ENCODE measurements around the gene PPY. TPM values are rescaled to one million over a fixed set of nuclear protein-coding genes. Genes with fewer than 3 reads are reported as not detected.
A peak's percentile ranks its signal among the peaks of the same experiment; 100 is the strongest.
"Not testable (repeated sequence)": the region's sequence is repeated elsewhere in the genome, so short reads cannot be mapped to it uniquely, and the experiment has no call there.

Gene PPY
- total RNA-seq, 1 donor from 2014 or later: not detected

DNA sequence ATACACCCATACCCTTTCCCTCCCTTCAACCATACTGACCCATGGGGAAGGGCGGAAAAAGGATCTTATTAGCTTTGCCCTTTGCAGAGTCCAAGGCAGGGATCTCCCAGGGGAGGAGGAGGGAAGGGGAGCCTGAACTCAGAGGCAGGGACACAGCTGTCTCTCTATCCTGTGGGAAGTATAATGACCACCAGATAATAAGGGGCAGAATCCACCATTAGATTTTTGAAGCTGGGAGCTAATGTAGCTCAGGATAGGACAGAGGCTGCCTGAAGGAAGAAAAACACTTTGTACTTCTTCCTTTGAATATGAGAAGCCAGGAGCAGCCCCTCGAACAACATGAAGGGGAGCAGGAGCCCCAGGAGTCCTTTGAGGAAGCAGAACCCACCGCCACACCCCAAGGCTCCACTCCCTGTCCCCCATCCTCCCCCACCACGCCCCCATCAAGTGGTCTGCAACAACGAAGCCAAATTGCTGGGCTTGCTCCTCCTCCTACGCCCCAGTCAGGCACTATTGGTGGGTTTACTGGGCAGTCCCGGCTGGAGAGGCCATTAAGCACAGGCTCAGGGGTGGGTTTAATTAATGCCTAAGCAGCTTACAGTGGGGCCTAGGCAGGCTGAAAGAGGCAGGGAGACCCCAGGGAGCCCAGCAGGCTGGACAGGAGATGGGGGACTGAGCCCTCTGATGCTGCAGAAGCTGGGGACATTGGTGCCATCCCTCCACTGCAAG is 40.3 kb downstream of the PPY start:
- no peak for DNase-seq

GRCh38 chr17:43900858-43901754 is 41.2 kb downstream of the PPY start:
- no peak for DNase-seq

DNA sequence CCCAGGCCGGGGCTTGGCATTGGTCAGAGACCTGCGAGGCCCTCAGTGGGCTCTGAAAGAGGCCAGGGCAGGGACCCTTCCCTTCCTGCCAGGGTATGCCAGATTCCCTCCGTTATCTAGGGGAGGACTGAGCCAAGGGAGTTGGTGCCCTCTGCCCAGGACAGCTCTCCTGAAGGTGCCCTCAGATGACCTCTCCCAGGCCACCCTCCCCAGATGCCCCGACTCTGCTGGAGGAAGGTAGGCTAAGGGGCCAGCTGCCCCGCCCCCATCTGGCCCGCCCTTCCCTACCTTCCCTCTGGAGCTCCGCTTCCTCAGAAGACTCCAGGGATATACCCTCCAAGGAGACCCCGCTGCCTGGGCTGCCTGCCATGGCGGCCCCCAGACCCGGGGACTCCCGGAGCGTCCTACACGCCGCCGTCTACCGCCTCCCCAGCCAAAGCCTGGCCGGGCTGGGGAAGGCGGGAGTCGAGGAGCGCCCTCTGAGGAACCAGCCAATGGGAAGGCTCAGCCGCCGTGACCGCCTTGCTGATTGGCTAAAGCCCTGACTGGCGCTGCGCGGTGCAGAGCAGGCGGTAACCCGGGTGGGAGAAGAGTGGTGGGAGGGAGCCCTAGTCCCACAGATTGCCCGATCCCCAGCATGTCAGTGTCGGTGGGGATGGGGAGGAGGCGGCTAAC is 42.0 kb downstream of the PPY start:
- DNase-seq: peak; percentile 89

DNA sequence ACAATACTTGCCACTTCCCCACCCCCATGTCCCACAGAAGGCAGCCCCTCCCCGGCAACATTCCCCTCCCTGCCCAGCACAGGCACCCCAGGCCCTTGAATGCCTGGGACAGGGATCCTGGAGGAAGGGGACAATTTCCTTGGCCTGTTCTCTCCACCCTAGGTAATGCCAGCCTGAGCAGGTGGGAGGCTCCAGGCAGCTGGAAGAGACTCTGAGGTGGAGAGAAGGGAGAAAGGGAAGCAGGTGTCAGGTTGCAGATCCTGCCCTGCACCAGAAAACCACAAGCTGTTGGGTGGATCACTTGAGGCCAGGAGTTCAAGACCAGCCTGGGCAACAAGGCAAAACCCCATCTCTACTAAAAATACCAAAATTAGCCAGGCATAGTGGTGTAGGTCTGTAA is 43.8 kb downstream of the PPY start:
- DNase-seq: no peak

DNA sequence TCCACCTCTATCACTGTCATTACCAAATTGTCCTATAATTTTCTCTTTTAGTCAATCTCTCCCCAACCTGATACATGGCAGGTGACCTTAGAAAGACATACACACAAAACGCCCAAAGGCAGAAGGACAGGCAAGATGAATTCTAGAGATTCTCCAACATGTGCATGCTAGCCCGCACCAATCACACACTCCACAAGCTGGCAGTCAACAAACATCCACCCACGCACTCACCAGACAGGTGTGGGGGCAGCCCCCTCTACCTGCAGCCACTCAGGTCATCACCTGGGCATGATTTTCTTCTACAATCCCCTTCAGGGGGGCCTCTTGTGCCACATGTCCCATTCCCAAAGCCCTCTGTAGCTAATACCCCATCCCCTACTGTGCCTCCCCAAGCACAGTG is 44.4 kb downstream of the PPY start:
- DNase-seq: no peak

DNA sequence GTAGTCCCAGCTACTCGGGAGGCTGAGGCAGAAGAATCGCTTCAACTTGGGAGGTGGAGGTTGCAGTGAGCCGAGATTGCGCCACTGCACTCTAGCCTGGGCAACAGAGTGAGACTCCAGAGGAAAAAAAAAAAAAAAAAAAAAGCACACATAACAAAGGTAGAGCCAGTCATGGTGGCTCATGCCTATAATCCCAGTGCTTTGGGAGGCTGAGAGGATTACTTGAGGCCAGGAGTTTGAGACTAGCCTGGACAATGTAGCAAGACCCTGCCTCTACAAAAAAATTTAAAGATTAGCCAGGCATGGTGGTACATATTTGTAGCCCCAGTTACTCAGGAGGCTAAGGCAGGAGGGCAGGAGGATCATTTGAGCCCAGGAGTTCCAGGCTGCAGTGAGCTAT is 47.8 kb downstream of the PPY start:
- DNase-seq: not testable (repeated sequence)

GRCh38 chr17:43892647-43892952 is 49.7 kb downstream of the PPY start:
- no peak for DNase-seq

- DNase-seq: no peak
Observed at GRCh38 chr17:43891851-43892646, 50.2 kb downstream of the PPY start.

Other genes with a start within 250 kb of the PPY start
- 0.05 TPM in 1 of 2 replicates, not detected in the other for gene SOST, start 183.7 kb downstream of the PPY start, total RNA-seq
- 73.0 and 73.5 TPM in 2 replicates for gene DUSP3, start 163.5 kb downstream of the PPY start, total RNA-seq
- gene CFAP97D1, start 162.0 kb downstream of the PPY start, total RNA-seq: not detected in 2 replicates
- gene MPP3, start 109.3 kb downstream of the PPY start, total RNA-seq: 3.0 and 4.9 TPM in 2 replicates
- gene CD300LG, start 95.3 kb downstream of the PPY start, total RNA-seq: 0.05 and 0.34 TPM in 2 replicates
- 0.34 and 0.84 TPM in 2 replicates for gene MPP2, start 34.9 kb downstream of the PPY start, total RNA-seq
- not detected in 2 replicates for gene PYY, start 11.5 kb upstream of the PPY start, total RNA-seq
- 6.8 and 10.0 TPM in 2 replicates for gene NAGS, start 62.1 kb upstream of the PPY start, total RNA-seq
- 85.2 and 117 TPM in 2 replicates for gene TMEM101, start 72.5 kb upstream of the PPY start, total RNA-seq
- 21.8 and 32.0 TPM in 2 replicates for gene LSM12, start 124.2 kb upstream of the PPY start, total RNA-seq
- gene G6PC3, start 128.3 kb upstream of the PPY start, total RNA-seq: 14.3 and 35.1 TPM in 2 replicates
- gene HDAC5, start 181.2 kb upstream of the PPY start, total RNA-seq: 50.3 and 52.1 TPM in 2 replicates
- gene HROB, start 199.5 kb upstream of the PPY start, total RNA-seq: 1.2 and 2.9 TPM in 2 replicates
- 0.17 TPM in 1 of 2 replicates, not detected in the other for gene ASB16, start 228.2 kb upstream of the PPY start, total RNA-seq
- gene TMUB2, start 244.5 kb upstream of the PPY start, total RNA-seq: 37.0 and 40.2 TPM in 2 replicates